Mucosa of descending colon (tissue), 3 donors: Measurements from ENCODE around the gene MS4A14. TPM values are rescaled to one million over a fixed set of nuclear protein-coding genes. Genes with fewer than 3 reads are reported as not detected.

Experiments used
- ATAC-seq: fragments of 200-7000 bp; cut with Tn5 transposase; one replicate; pipeline ENCODE4 v1.9.1; 2020; ENCODE audit warnings: mild to moderate bottlenecking, moderate library complexity
- DNase-seq, 3 donors: peaks; one replicate each; pipeline ENCODE4 v3.0.0-alpha.2; 2020
- H3K36me3 ChIP-seq: fragments of 200-600 bp; one replicate; pipeline ENCODE4 v1.8.0; 2021; ENCODE audit warnings: low read depth, mild to moderate bottlenecking
- H3K4me1 ChIP-seq: fragments of 200-600 bp; one replicate; pipeline ENCODE4 v1.8.0; 2021; ENCODE audit warnings: low read depth, mild to moderate bottlenecking
- H3K4me3 ChIP-seq: fragments of 200-600 bp; one replicate; pipeline ENCODE4 v1.8.0; 2021; ENCODE audit warnings: mild to moderate bottlenecking
- H3K9me3 ChIP-seq: fragments of 200-600 bp; one replicate; pipeline ENCODE4 v1.8.0; 2021; ENCODE audit warnings: mild to moderate bottlenecking
- intact Hi-C, 2 donors: fragments of 100-400 bp; cut with DNase I in 1 of 2; cut with micrococcal nuclease in 1 of 2; formaldehyde crosslinking; loops; one replicate each; pipeline versions ENCODE4 v1.11.0 to v1.11.1; 2022; cut with DNase I, micrococcal nuclease
- total RNA-seq, 3 donors: library from RNA; stranded (reverse); fragmentation: NEBNext Ultra II Directional in 2 of 3; extraction: Animal tissue kit (Norgen Biotek cat#: 25700) in 2 of 3; gene quantifications; one replicate each; pipeline versions ENCODE4 v1.2.1 to v1.2.4, GENCODE V29; 2021 to 2023
- TF ChIP-seq, protein P1 (sequence below): fragments of 200-600 bp; IDR thresholded peaks from one replicate; pipeline ENCODE4 v1.8.0; 2022; ENCODE audit warnings: antibody characterized with exemption, mild to moderate bottlenecking
- donor health status: DM: no; HTN: no; CAD: no; lungs with moderate emphysema.
- donor health status: DM: no; HTN: no; CAD: no.
- donor health status: DM: no; HTN: yes; CAD: no.

MS4A14 gene
- total RNA-seq, 3 donors from 2014 or later, result 0.41 to 1.1 (median 0.98) TPM

GRCh38 chr11:60370252-60370810, 25.9 kb upstream of the MS4A14 start:
- no peaks in the 10 kb centered on the region for H3K4me1 ChIP-seq
- ATAC-seq (no peak), DNase-seq (no peak)
- H3K36me3 ChIP-seq, result no peaks in the 10 kb centered on the region
- no peak overlapping the region for H3K4me3 ChIP-seq
- TF ChIP-seq, protein P1, sequence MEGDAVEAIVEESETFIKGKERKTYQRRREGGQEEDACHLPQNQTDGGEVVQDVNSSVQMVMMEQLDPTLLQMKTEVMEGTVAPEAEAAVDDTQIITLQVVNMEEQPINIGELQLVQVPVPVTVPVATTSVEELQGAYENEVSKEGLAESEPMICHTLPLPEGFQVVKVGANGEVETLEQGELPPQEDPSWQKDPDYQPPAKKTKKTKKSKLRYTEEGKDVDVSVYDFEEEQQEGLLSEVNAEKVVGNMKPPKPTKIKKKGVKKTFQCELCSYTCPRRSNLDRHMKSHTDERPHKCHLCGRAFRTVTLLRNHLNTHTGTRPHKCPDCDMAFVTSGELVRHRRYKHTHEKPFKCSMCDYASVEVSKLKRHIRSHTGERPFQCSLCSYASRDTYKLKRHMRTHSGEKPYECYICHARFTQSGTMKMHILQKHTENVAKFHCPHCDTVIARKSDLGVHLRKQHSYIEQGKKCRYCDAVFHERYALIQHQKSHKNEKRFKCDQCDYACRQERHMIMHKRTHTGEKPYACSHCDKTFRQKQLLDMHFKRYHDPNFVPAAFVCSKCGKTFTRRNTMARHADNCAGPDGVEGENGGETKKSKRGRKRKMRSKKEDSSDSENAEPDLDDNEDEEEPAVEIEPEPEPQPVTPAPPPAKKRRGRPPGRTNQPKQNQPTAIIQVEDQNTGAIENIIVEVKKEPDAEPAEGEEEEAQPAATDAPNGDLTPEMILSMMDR, result no peak
- no peaks in the 10 kb centered on the region for H3K9me3 ChIP-seq
- intact Hi-C loops, result no loop called here

GRCh38 chr11:60370811-60371298, 25.4 kb upstream of the MS4A14 start:
- DNase-seq (no peak), ATAC-seq (peak; percentile 89)
- TF ChIP-seq, protein P1, result no peak
- intact Hi-C loops, result no loop called here
- H3K4me3 ChIP-seq, result no peak overlapping the region
- no peaks in the 10 kb centered on the region for H3K4me1 ChIP-seq
- no peaks in the 10 kb centered on the region for H3K9me3 ChIP-seq
- no peaks in the 10 kb centered on the region for H3K36me3 ChIP-seq

GRCh38 chr11:60371386-60371785, 24.9 kb upstream of the MS4A14 start:
- ATAC-seq, result no peak
- Histone ChIP-seq H3K4me1 (no peaks in the 10 kb centered on the region), H3K9me3 (no peaks in the 10 kb centered on the region), H3K4me3 (no peak overlapping the region), H3K36me3 (no peaks in the 10 kb centered on the region)
- intact Hi-C loops, result no loop called here
- DNase-seq, result no peak
- TF ChIP-seq, protein P1, result no peak

- intact Hi-C loops, result no loop called here
Observed at GRCh38 chr11:60371854-60372253, 24.4 kb upstream of the MS4A14 start.

DNA sequence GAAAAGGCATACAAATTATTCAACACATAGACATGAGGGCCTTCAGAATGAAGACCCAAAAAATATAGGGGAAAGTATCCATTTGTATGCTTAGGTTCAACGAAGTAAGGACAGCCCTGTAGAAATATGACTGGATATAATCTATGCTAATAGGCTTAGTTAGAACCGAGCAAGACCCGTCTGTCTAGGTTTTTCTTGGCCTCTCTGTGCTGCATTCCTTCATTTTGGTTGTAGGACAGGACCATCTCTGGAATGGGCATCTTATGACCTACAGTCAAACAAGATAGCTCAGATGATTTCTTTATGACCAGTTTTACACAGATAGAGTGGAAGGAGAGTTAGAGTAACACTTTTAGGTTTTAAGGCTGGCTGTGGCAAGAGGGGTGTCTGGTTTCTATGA, 23.5 kb upstream of the MS4A14 start:
- ATAC-seq, result no peak
- Histone ChIP-seq H3K9me3 (no peaks in the 10 kb centered on the region), H3K4me1 (no peaks in the 10 kb centered on the region), H3K4me3 (no peak overlapping the region), H3K36me3 (no peaks in the 10 kb centered on the region)
- TF ChIP-seq, protein P1, result no peak
- intact Hi-C loops, result no loop called here
- DNase-seq, result no peak

More at GRCh38 chr11:60371854-60372253, 24.4 kb upstream of the MS4A14 start:
- no peak overlapping the region for H3K4me3 ChIP-seq
- no peaks in the 10 kb centered on the region for H3K36me3 ChIP-seq
- H3K4me1 ChIP-seq, result no peaks in the 10 kb centered on the region
- TF ChIP-seq, protein P1, result no peak
- no peaks in the 10 kb centered on the region for H3K9me3 ChIP-seq
- DNase-seq (no peak), ATAC-seq (no peak)

DNA sequence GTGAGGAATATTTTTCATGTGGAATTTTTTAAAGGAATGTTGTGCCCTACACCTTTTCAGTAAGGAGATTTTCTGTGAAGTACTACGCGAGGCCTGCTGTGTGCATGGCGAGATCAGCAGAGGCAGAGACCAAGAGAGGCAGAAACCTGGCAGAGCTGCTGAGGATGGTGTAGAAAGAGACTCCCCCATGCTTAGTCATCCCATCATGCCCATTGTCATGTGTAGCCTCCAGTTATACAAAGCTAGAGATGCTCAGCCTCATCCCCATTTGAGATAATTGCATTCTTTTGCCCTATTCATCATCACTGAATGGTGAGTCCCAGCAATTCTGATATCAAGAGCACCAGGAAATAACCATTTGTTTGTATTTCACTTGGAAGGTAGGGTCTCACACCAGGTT, 20.9 kb upstream of the MS4A14 start:
- no peak for ATAC-seq
- Histone ChIP-seq H3K4me1 (no peaks in the 10 kb centered on the region), H3K36me3 (no peaks in the 10 kb centered on the region), H3K4me3 (no peak overlapping the region), H3K9me3 (no peaks in the 10 kb centered on the region)
- DNase-seq, result no peak
- intact Hi-C loops, result no loop called here
- TF ChIP-seq, protein P1, result no peak
